Activated B cell treated with CpG ODN at 0.5 μM for 24 hours (primary cell): Measurements from ENCODE around the gene LPGAT1. TPM values are rescaled to one million over a fixed set of nuclear protein-coding genes. Genes with fewer than 3 reads are reported as not detected.

Source experiments
- ATAC-seq: fragments of 200-7000 bp; cut with Tn5 transposase; one replicate; pipeline ENCODE4 v1.10.0; 2021; ENCODE audit warnings: low read depth, mild to moderate bottlenecking, moderate library complexity
- CTCF ChIA-PET: fragments of 350-600 bp; sonication (Branson Sonifier 250); formaldehyde crosslinking; loops from one replicate; lab custom pipeline; 2021; ENCODE audit warnings: antibody characterized with exemption; lab: Charles Lee
- POLR2A ChIA-PET: fragments of 350-600 bp; sonication (Branson Sonifier 250); formaldehyde crosslinking; loops from one replicate; lab custom pipeline; 2021; ENCODE audit warnings: antibody characterized with exemption; lab: Charles Lee
- DNase-seq: peaks from one replicate; pipeline ENCODE4 v3.0.0; 2022
- H3K27ac Mint-ChIP-seq: one replicate; pipeline ENCODE4 v1.8.0; 2020; ENCODE audit warnings: mixed read lengths
- H3K27me3 Mint-ChIP-seq: one replicate; pipeline ENCODE4 v1.8.0; 2021; ENCODE audit warnings: mixed read lengths
- H3K36me3 Mint-ChIP-seq: one replicate; pipeline ENCODE4 v1.8.0; 2021; ENCODE audit warnings: low read depth, mixed read lengths
- H3K4me1 Mint-ChIP-seq: one replicate; pipeline ENCODE4 v1.8.0; 2021; ENCODE audit warnings: mixed read lengths
- H3K4me3 Mint-ChIP-seq: one replicate; pipeline ENCODE4 v1.8.0; 2020; ENCODE audit warnings: mild to moderate bottlenecking, mixed read lengths
- H3K9me3 Mint-ChIP-seq: one replicate; pipeline ENCODE4 v1.8.0; 2020; ENCODE audit warnings: mixed read lengths
- CTCF ChIP-seq: fragments of 200-600 bp; IDR thresholded peaks from one replicate; pipeline ENCODE4 v1.8.0; 2022; ENCODE audit warnings: antibody characterized with exemption, mild to moderate bottlenecking
- intact Hi-C: fragments of 100-400 bp; cut with micrococcal nuclease; formaldehyde crosslinking; loops from one replicate; pipeline ENCODE4 v1.15.1; 2024
- total RNA-seq: library from RNA; stranded (reverse); gene quantifications from 2 replicates; pipeline ENCODE4 v1.2.3, GENCODE V29; 2022

LPGAT1 gene
- total RNA-seq, 1 donor from 2014 or later, result 43.6 TPM

GRCh38 chr1:211833174-211833820, 2.7 kb upstream of the LPGAT1 start:
- H3K27me3 Mint-ChIP-seq, result no peaks in the 10 kb centered on the region
- DNase-seq (no peak), ATAC-seq (no peak)
- H3K4me1 Mint-ChIP-seq, result peaks cover 42% of the 10 kb centered on the region
- ChIA-PET CTCF (no interaction called here), POLR2A (no interaction called here)
- intact Hi-C loops, result loop anchor here (5.0 kb wide), 2 partner anchors 41 to 136 kb away; no protein-coding TSS in a partner anchor
- H3K27ac Mint-ChIP-seq, result peak overlapping the region; percentile 13
- TF ChIP-seq CTCF, result no peak
- peaks cover 4% of the 10 kb centered on the region for H3K36me3 Mint-ChIP-seq
- no peaks in the 10 kb centered on the region for H3K9me3 Mint-ChIP-seq
- no peak overlapping the region for H3K4me3 Mint-ChIP-seq

GRCh38 chr1:211832661-211833060, 2.1 kb upstream of the LPGAT1 start:
- ChIA-PET POLR2A (no interaction called here), CTCF (no interaction called here)
- Mint-ChIP-seq H3K36me3 (peaks cover 4% of the 10 kb centered on the region), H3K27me3 (no peaks in the 10 kb centered on the region), H3K9me3 (no peaks in the 10 kb centered on the region), H3K27ac (peak overlapping the region; percentile 27), H3K4me1 (peaks cover 49% of the 10 kb centered on the region), H3K4me3 (no peak overlapping the region)
- no peak for ATAC-seq
- TF ChIP-seq CTCF, result no peak
- intact Hi-C loops, result loop anchor here (5.0 kb wide), 2 partner anchors 40 to 135 kb away; no protein-coding TSS in a partner anchor
- no peak for DNase-seq

- intact Hi-C loops, result loop anchor here (1.0 to 5.0 kb wide), 6 partner anchors 39 to 453 kb away; partner anchors contain the start of genes NEK2, PPP2R5A and SLC30A1
- ChIA-PET CTCF (interaction anchor here (1.0 kb wide), 1 partner anchor 12 kb away, joined by 3 read pairs; no protein-coding TSS in a partner anchor), POLR2A (interaction anchor here (0.6 kb wide), 1 partner anchor 934 kb away, joined by 6 read pairs; no protein-coding TSS in a partner anchor)
- H3K9me3 Mint-ChIP-seq, result no peaks in the 10 kb centered on the region
- peaks cover 55% of the 10 kb centered on the region for H3K4me1 Mint-ChIP-seq
- TF ChIP-seq CTCF, result no peak
- peaks cover 9% of the 10 kb centered on the region for H3K36me3 Mint-ChIP-seq
- H3K27ac Mint-ChIP-seq, result peak overlapping the region; percentile 68
- no peaks in the 10 kb centered on the region for H3K27me3 Mint-ChIP-seq
- peak overlapping the region; percentile 89 for H3K4me3 Mint-ChIP-seq
- ATAC-seq (no peak), DNase-seq (no peak)
Observed at GRCh38 chr1:211831558-211832323, 1.2 kb upstream of the LPGAT1 start.

GRCh38 chr1:211830055-211830327, 572 bp downstream of the LPGAT1 start:
- no peaks in the 10 kb centered on the region for H3K27me3 Mint-ChIP-seq
- ATAC-seq, result peak; percentile 20
- peaks cover 13% of the 10 kb centered on the region for H3K36me3 Mint-ChIP-seq
- CTCF ChIA-PET, result no interaction called here
- POLR2A ChIA-PET, result interaction anchor here (0.7 to 1.1 kb wide), 3 partner anchors 15 to 132 kb away, joined by 3 to 5 read pairs (median 3); no protein-coding TSS in a partner anchor
- H3K9me3 Mint-ChIP-seq, result no peaks in the 10 kb centered on the region
- H3K4me3 Mint-ChIP-seq, result peak overlapping the region; percentile 95
- no peak for TF ChIP-seq CTCF
- peaks cover 55% of the 10 kb centered on the region for H3K4me1 Mint-ChIP-seq
- no peak for DNase-seq
- intact Hi-C loops, result loop anchor here (1.0 to 5.0 kb wide), 8 partner anchors 38 to 585 kb away; partner anchors contain the start of genes DTL, INTS7, PPP2R5A and SLC30A1
- peak overlapping the region; percentile 89 for H3K27ac Mint-ChIP-seq
